ENCODE data around the gene RPL41. TPM values are rescaled to one million over a fixed set of nuclear protein-coding genes. Genes with fewer than 3 reads are reported as not detected.
A peak's percentile ranks its signal among the peaks of the same experiment; 100 is the strongest.

Gene RPL41
- total and polyA plus RNA-seq, 11 donors = 533 to 4,466 (median 1,999) TPM

DNA sequence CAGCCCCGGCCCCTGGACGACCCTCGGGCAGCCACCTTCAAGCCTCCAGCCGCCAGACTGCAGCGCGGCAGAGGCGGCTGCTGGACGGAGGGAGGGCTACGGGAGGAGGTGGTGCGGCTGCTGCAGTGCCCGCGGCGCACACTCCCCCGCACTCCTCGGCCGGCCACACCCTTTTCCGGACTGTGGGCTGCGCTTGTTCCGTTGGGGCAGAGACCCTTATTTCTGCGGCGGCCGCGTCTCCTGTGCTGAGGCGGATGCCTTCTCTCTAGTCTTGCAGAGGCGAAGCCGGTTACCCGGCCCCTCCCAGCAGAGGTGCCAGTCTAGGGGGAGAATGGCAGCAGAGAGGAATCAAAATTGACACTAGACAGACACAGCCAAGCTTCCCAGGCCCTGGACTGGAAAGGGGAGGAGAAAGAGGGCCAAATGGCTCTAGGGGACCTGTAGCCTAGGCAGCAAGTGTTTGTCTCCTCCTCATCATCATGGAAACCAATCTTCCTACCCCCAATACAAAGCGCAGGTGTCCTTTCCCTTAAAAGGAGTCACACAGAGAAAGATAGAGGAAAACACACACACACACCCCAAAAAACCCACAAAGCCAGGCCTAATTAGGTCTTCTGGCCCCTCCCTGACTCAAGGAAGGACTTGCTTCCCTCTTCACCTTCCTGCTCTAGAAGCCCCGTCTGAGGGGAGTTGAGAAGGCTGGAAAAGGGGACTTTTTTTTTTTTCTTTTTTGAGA, 12.9 kb downstream of the RPL41 start:
- Histone ChIP-seq H3K36me3 (peaks cover 0 to 42% (median 40%) of the 10 kb centered on the region in 9 donors), H3K9me3 (no peaks in the 10 kb centered on the region), H3K4me1 (peaks cover 8 to 55% (median 31%) of the 10 kb centered on the region in 12 donors), H3K4me3 (peak overlapping the region; percentile 75 to 97 (median 84)), H3K27me3 (no peaks in the 10 kb centered on the region), H3K27ac (peak overlapping the region; percentile 23 to 94 (median 90))
- TF ChIP-seq, protein P1, sequence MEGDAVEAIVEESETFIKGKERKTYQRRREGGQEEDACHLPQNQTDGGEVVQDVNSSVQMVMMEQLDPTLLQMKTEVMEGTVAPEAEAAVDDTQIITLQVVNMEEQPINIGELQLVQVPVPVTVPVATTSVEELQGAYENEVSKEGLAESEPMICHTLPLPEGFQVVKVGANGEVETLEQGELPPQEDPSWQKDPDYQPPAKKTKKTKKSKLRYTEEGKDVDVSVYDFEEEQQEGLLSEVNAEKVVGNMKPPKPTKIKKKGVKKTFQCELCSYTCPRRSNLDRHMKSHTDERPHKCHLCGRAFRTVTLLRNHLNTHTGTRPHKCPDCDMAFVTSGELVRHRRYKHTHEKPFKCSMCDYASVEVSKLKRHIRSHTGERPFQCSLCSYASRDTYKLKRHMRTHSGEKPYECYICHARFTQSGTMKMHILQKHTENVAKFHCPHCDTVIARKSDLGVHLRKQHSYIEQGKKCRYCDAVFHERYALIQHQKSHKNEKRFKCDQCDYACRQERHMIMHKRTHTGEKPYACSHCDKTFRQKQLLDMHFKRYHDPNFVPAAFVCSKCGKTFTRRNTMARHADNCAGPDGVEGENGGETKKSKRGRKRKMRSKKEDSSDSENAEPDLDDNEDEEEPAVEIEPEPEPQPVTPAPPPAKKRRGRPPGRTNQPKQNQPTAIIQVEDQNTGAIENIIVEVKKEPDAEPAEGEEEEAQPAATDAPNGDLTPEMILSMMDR (IDR thresholded peaks at IDR 0.05) = no peak
- peak in 1 of 2 donors; percentile 25 for TF ChIP-seq POLR2A (IDR thresholded peaks at IDR 0.05)
- DNase-seq (peak; percentile 69 to 86 (median 72)), ATAC-seq (peak in 3 of 4 donors; percentile 45 to 54 (median 47))
- intact Hi-C loops (cut with DNase I) = loop anchor here in 6 of 10 donors (2.0 to 10.0 kb wide), 5 partner anchors 23 to 338 kb away; partner anchors contain the start of genes SPRYD4 (in 5 of the 6), MYL6B (in 2 of the 6), CNPY2 (in 1 of the 6) and NABP2 (in 1 of the 6)
- 2 to 4% (median 3%) methylated on average over 23 to 29 of the region's 29 CpGs for WGBS, 4 donors

DNA sequence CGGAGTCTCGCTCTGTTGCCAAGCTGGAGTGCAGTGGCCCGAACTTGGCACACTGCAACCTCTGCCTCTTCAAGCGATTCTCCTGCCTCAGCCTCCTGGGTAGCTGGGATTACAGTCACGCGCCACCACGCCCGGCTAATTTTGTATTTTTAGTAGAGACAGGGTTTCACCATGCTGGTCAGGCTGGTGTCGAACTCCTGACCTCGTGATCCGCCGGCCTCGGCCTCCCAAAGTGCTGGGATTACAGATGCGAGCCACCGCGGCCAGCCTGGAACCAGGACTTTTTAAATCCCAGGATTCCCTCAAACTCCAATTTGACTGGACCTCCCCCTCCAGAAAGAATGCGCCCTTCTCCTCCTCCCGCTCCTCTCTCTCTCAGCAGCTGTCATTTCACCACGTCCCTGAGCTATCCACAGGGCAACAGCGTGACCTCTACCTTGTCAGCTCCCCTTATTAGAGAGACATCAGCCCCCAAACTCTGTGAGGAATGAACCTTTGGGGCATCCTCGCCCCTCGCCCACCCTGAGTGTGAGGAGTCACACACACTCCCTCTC, 13.6 kb downstream of the RPL41 start:
- no peak for ATAC-seq
- no peak for TF ChIP-seq POLR2A (IDR thresholded peaks at IDR 0.05)
- TF ChIP-seq, protein P1 (IDR thresholded peaks at IDR 0.05) = no peak
- Histone ChIP-seq H3K36me3 (peaks cover 0 to 49% (median 47%) of the 10 kb centered on the region in 9 donors), H3K4me1 (peaks cover 8 to 50% (median 30%) of the 10 kb centered on the region in 12 donors), H3K27me3 (no peaks in the 10 kb centered on the region), H3K4me3 (peak overlapping the region in 11 of 12 donors; percentile 75 to 97 (median 84)), H3K27ac (peak overlapping the region in 10 of 12 donors; percentile 23 to 94 (median 89)), H3K9me3 (no peaks in the 10 kb centered on the region)
- 62 to 74% (median 71%) methylated on average over 22 of the region's 22 CpGs for WGBS, 4 donors
- no peak for DNase-seq
- intact Hi-C loops (cut with DNase I) = loop anchor here in 6 of 10 donors (2.0 to 10.0 kb wide), 5 partner anchors 23 to 337 kb away; partner anchors contain the start of genes SPRYD4 (in 5 of the 6), MYL6B (in 2 of the 6), CNPY2 (in 1 of the 6) and NABP2 (in 1 of the 6)

DNA sequence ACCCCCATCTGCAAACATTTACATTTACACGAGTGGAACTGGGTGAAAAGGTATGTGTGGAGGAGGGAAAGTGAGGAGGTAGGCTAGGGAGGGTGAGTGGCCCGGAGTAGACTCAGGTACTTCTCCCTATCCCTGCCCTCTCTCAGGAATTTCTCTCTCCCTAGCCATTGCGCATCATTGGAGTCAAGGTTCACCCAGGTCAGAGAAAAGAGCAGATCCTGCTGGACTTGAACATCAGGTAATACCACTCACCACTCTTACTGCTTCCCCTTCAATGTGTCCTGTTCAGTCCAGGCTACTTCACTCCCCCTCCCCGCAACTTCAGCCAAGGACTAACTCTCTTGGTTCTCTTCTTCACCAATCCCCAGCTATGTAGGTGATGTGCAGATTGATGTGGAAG, 14.4 kb downstream of the RPL41 start:
- DNase-seq = no peak
- H3K9me3 ChIP-seq = no peaks in the 10 kb centered on the region
- TF ChIP-seq, protein P1 (IDR thresholded peaks at IDR 0.05) = no peak
- no peak for TF ChIP-seq POLR2A (IDR thresholded peaks at IDR 0.05)
- ATAC-seq = no peak
- no peaks in the 10 kb centered on the region for H3K27me3 ChIP-seq
- intact Hi-C loops (cut with DNase I) = no loop called here
- peak overlapping the region in 2 of 12 donors; percentile 90 to 94 for H3K27ac ChIP-seq
- H3K4me3 ChIP-seq = peak overlapping the region in 1 of 12 donors; percentile 81
- H3K4me1 ChIP-seq = peaks cover 8 to 42% (median 24%) of the 10 kb centered on the region in 12 donors
- peaks cover 0 to 57% (median 55%) of the 10 kb centered on the region in 9 donors for H3K36me3 ChIP-seq
- 84 to 93% (median 91%) methylated on average over 4 of the region's 4 CpGs for WGBS, 4 donors

DNA sequence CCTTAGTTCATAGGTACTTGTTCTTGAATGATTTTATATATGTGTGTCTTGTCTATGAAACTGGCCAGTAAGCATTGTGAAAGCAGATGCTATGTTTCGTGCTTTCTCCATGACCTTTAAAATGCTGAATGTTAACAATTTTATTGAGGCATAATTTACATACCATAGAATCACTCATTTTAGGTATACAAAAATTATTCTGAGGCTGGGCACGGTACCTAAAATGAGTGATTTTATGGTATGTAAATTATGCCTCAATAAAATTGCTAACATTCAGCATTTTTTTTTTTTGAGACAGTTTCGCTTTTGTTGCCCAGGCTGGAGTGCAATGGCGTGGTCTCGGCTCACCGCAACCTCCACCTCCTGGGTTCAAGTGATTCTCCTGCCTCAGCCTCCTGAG, 18.5 kb downstream of the RPL41 start:
- H3K4me1 ChIP-seq = peaks cover 0 to 11% (median 2%) of the 10 kb centered on the region in 12 donors
- WGBS, 4 donors = 97 to 98% (median 97%) methylated on average over 6 of the region's 6 CpGs
- intact Hi-C loops (cut with DNase I) = no loop called here

More for the DNA sequence above, 18.5 kb downstream of the RPL41 start:
- TF ChIP-seq, protein P1 (IDR thresholded peaks at IDR 0.05) = no peak
- no peak for TF ChIP-seq POLR2A (IDR thresholded peaks at IDR 0.05)
- Histone ChIP-seq H3K9me3 (no peaks in the 10 kb centered on the region), H3K27me3 (no peaks in the 10 kb centered on the region), H3K4me3 (no peak overlapping the region), H3K36me3 (peaks cover 0 to 98% (median 95%) of the 10 kb centered on the region in 9 donors), H3K27ac (no peak overlapping the region)
- ATAC-seq = no peak
- DNase-seq = no peak

All from heart left ventricle (tissue), 16 donors.